Suprapubic skin (tissue), 4 donors: ENCODE results near the gene MPPE1. TPM values are rescaled to one million over a fixed set of nuclear protein-coding genes. Genes with fewer than 3 reads are reported as not detected.

Source experiments
- DNase-seq, 2 donors: peaks; one replicate each; pipeline ENCODE4 v3.0.0-alpha.2; 2019; ENCODE audit warnings: low spot score in 2 of 2
- H3K27ac ChIP-seq: fragments of 200-600 bp; sonication (generic); one replicate; pipeline ENCODE4 v1.5.1; 2019
- H3K27me3 ChIP-seq: fragments of 200-600 bp; sonication (generic); one replicate; pipeline ENCODE4 v1.5.1; 2019
- H3K36me3 ChIP-seq: fragments of 200-600 bp; sonication (generic); one replicate; pipeline ENCODE4 v1.5.1; 2019
- H3K4me1 ChIP-seq: fragments of 200-600 bp; sonication (generic); one replicate; pipeline ENCODE4 v1.5.1; 2019
- H3K4me3 ChIP-seq: fragments of 200-600 bp; sonication (generic); one replicate; pipeline ENCODE4 v1.5.1; 2019; ENCODE audit warnings: mild to moderate bottlenecking
- H3K9me3 ChIP-seq: fragments of 200-600 bp; sonication (generic); one replicate; pipeline ENCODE4 v1.5.1; 2019
- CTCF ChIP-seq, 2 donors: fragments of 200-600 bp in 1 of 2; fragments of 450-650 bp in 1 of 2; sonication (generic) in 1 of 2; IDR thresholded peaks; one replicate each; pipeline ENCODE4 v1.5.1; 2016 to 2019; ENCODE audit warnings: antibody characterized with exemption in 2 of 2, mild to moderate bottlenecking in 1 of 2, moderate library complexity in 1 of 2
- EP300 ChIP-seq: sonication (generic); formaldehyde crosslinking; IDR thresholded peaks from one replicate; pipeline ENCODE4 v1.6.1; 2017; ENCODE audit warnings: antibody characterized with exemption
- POLR2A ChIP-seq, 2 donors: fragments of 450-650 bp; IDR thresholded peaks; one replicate each; pipeline ENCODE4 v1.6.1; 2017; ENCODE audit warnings: antibody characterized with exemption in 2 of 2, mild to moderate bottlenecking in 2 of 2, moderate library complexity in 2 of 2
- POLR2AphosphoS5 ChIP-seq, 3 donors: sonication (generic); formaldehyde crosslinking; IDR thresholded peaks; one replicate each; pipeline ENCODE4 v1.6.1; 2017; ENCODE audit warnings: antibody characterized with exemption in 3 of 3
- WGBS: methylation state at CpG from one replicate; pipeline ENCODE4 v1.1.5; 2018; 5-methylcytosine and 5-hydroxymethylcytosine counted together
- total RNA-seq, 4 donors: library from RNA; depleted of rRNA; stranded (reverse); fragments of >200 nt; gene quantifications; one replicate each; pipeline ENCODE4 v1.1.0, GENCODE V29; 2016

MPPE1 gene
- total RNA-seq, 4 donors from 2014 or later = 28.2 to 84.2 (median 40.3) TPM

GRCh38 chr18:11866764-11867163, 41.4 kb downstream of the MPPE1 start:
- Histone ChIP-seq H3K36me3 (peaks cover 6% of the 10 kb centered on the region), H3K4me3 (no peak overlapping the region), H3K9me3 (no peaks in the 10 kb centered on the region), H3K4me1 (no peaks in the 10 kb centered on the region), H3K27me3 (no peaks in the 10 kb centered on the region), H3K27ac (no peak overlapping the region)
- no peak for TF ChIP-seq POLR2A (IDR thresholded peaks at IDR 0.05)
- no peak for TF ChIP-seq CTCF (IDR thresholded peaks at IDR 0.05)
- no peak for TF ChIP-seq POLR2AphosphoS5 (IDR thresholded peaks at IDR 0.05)
- TF ChIP-seq EP300 = no peak
- WGBS = 81% methylated on average over 5 of the region's 5 CpGs
- DNase-seq = no peak

- Histone ChIP-seq H3K27ac (no peak overlapping the region), H3K27me3 (no peaks in the 10 kb centered on the region), H3K36me3 (peaks cover 6% of the 10 kb centered on the region), H3K9me3 (no peaks in the 10 kb centered on the region), H3K4me1 (no peaks in the 10 kb centered on the region), H3K4me3 (no peak overlapping the region)
- no peak for DNase-seq
- WGBS = 79% methylated on average over 10 of the region's 10 CpGs
- no peak for TF ChIP-seq CTCF (IDR thresholded peaks at IDR 0.05)
Observed at GRCh38 chr18:11866329-11866728, 41.8 kb downstream of the MPPE1 start.

- H3K4me1 ChIP-seq = peaks cover 6% of the 10 kb centered on the region
- peaks cover 6% of the 10 kb centered on the region for H3K36me3 ChIP-seq
- no peaks in the 10 kb centered on the region for H3K9me3 ChIP-seq
- no peaks in the 10 kb centered on the region for H3K27me3 ChIP-seq
- 85% methylated on average over 11 of the region's 12 CpGs for WGBS
- TF ChIP-seq POLR2AphosphoS5 (IDR thresholded peaks at IDR 0.05) (no peak), EP300 (no peak), POLR2A (IDR thresholded peaks at IDR 0.05) (no peak), CTCF (IDR thresholded peaks at IDR 0.05) (no peak)
- H3K27ac ChIP-seq = no peak overlapping the region
- DNase-seq = peak in 1 of 2 donors; percentile 42
- H3K4me3 ChIP-seq = no peak overlapping the region
Observed at GRCh38 chr18:11865071-11865470, 43.0 kb downstream of the MPPE1 start.

GRCh38 chr18:11864471-11864870, 43.6 kb downstream of the MPPE1 start:
- Histone ChIP-seq H3K36me3 (peaks cover 6% of the 10 kb centered on the region), H3K27me3 (no peaks in the 10 kb centered on the region), H3K27ac (no peak overlapping the region), H3K4me3 (no peak overlapping the region), H3K9me3 (no peaks in the 10 kb centered on the region), H3K4me1 (peaks cover 10% of the 10 kb centered on the region)
- WGBS = 86% methylated on average over 2 of the region's 2 CpGs
- TF ChIP-seq POLR2A (IDR thresholded peaks at IDR 0.05) (no peak), POLR2AphosphoS5 (IDR thresholded peaks at IDR 0.05) (no peak), EP300 (no peak), CTCF (IDR thresholded peaks at IDR 0.05) (no peak)
- peak in 1 of 2 donors; percentile 7 for DNase-seq

- no peaks in the 10 kb centered on the region for H3K27me3 ChIP-seq
- no peak for TF ChIP-seq CTCF (IDR thresholded peaks at IDR 0.05)
- TF ChIP-seq EP300 = no peak
- no peak for TF ChIP-seq POLR2AphosphoS5 (IDR thresholded peaks at IDR 0.05)
- TF ChIP-seq POLR2A (IDR thresholded peaks at IDR 0.05) = no peak
- peaks cover 18% of the 10 kb centered on the region for H3K4me1 ChIP-seq
- WGBS = 81% methylated on average over 6 of the region's 6 CpGs
- H3K27ac ChIP-seq = peak overlapping the region; percentile 45
- no peak overlapping the region for H3K4me3 ChIP-seq
- no peaks in the 10 kb centered on the region for H3K9me3 ChIP-seq
- no peaks in the 10 kb centered on the region for H3K36me3 ChIP-seq
- peak in 1 of 2 donors; percentile 18 for DNase-seq
Observed at GRCh38 chr18:11862468-11863137, 45.5 kb downstream of the MPPE1 start.
